GM18519 (cell line): ENCODE data around the gene AFAP1L1.
"Not testable (repeated sequence)": the region's sequence is repeated elsewhere in the genome, so short reads cannot be mapped to it uniquely, and the experiment has no call there.

ENCODE experiments used
- ATAC-seq: cut with Tn5 transposase; IDR thresholded peaks from one replicate; pipeline ENCODE4 v1.9.1; 2021; ENCODE audit warnings: mild to moderate bottlenecking, moderate library complexity; ENCODE audit not compliant: unreplicated experiment, low FRiP score

AFAP1L1 gene

DNA sequence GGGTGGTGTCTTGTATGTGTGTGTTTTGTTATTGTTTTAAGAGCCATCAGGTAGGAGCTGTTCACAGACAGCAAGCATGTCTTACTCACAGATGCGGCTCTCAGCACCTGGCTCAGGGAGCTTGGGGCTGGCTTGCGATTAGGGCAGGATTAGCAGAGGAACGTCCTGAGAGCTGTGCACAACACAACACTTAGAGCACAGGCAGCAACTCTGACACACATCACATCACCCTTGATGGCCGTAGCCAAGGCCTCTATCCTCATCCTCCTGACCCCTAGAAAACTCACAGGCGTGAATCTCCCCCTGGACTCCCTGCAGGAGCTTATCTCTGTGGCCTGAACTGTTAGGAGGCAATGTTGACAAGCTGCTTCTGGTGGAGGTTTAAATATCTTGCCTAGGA, 114.5 kb downstream of the AFAP1L1 start:
- ATAC-seq = no peak

GRCh38 chr5:149387081-149387631, 115.5 kb downstream of the AFAP1L1 start:
- no peak for ATAC-seq

GRCh38 chr5:149387982-149388381, 116.3 kb downstream of the AFAP1L1 start:
- no peak for ATAC-seq

DNA sequence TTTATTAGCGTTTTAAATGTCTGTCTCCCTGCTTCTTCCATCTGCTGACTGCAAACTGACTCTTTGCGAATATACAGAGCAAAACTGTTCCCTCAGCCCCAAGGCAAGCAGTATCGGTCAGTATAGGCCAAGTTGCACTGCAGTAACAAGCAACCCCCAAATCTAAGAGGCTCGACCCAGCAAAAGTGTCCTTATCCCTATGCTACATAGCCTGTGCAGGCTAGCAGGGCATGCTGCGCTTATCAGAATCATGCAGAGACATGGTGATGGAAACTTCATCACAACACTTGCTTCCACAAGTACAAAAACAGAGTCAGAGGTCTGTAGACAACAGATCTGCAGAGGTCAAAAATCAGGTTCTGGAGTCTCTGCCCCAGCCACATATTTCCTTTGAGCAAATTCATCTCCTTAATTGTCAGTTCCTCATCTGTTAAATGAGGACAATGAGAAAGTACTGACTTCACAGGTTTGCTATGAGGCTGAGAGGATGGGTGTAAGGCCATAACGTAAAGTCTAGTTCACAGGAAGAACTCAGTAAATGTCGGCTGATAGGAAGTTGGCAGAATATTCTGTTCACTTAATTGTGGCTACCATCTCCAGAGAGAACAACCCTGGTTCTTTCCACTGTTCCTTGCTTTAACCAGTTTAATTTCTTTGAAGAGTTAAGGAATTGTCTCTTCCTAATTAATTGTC, 117.0 kb downstream of the AFAP1L1 start:
- ATAC-seq = no peak

DNA sequence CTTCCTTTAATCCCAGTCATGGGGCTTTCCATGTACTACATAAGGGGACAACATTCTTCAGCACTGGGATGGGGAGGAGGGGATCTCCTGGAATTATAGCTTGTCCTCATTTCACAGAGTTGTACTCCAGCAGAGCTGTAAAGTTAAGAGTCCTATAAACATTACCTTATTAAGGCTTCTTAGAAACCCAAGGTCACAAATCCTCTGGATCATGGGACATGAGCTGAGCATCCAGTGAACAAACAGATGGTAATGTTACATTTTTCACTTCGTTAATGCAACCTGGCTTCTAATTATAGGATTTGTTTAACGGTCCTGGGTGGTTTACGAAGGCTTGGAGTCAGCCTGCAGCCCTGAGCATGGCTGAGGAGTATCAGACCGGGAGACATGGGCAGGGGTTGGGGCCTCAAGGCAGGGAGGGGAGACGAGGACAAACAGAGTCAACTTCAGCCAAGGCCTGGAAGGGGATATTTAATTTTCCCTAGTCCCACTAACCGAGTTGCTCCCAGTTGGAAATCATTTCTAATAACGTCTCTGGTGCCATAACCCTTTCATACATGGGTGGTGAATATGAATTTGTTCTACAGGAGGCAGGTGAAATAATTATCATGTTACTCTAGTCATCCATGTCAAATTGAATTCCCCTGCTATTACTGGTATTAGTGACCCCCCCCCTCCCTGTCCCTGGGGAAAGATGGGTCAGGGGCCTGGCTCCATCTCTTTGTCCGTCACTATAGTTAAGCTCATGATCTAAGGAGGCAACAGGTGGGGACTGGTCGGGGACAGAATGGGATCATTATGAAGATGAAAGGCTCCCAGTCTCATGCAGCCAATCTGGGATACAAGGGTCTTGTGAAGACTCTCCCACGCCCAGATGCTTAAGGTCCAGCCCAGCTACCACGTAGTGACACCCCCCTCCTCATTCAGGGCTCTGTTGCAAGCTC, 118.2 kb downstream of the AFAP1L1 start:
- ATAC-seq = no peak

- not testable (repeated sequence) for ATAC-seq
Observed at GRCh38 chr5:149391076-149391475, 119.4 kb downstream of the AFAP1L1 start.
